C4-2B (cell line): Measurements from ENCODE around the gene WDTC1.

Source experiments
- CTCF ChIP-seq: fragments of 450-650 bp; conservative IDR thresholded peaks from 2 replicates; pipeline ENCODE4 v1.5.1; 2017; ENCODE audit warnings: mild to moderate bottlenecking
- ZFX ChIP-seq: fragments of 450-650 bp; IDR thresholded peaks from 2 replicates; pipeline ENCODE4 v1.6.1; 2017

- TF ChIP-seq CTCF: no peak
- no peak for TF ChIP-seq ZFX
Observed at GRCh38 chr1:27255136-27255535, 20.7 kb downstream of the WDTC1 start.
